Mesothelial cell of epicardium (in vitro differentiated cells): Measurements from ENCODE around the gene TMSB4X. TPM values are rescaled to one million over a fixed set of nuclear protein-coding genes. Genes with fewer than 3 reads are reported as not detected.
A peak's percentile ranks its signal among the peaks of the same experiment; 100 is the strongest.

Experiments
- DNase-seq, 2 experiments: peaks; one replicate each; pipeline ENCODE4 v3.0.0; 2021; ENCODE audit warnings: low spot score in 2 of 2; ENCODE audit not compliant: unreplicated experiment in 2 of 2
- H3K27ac Mint-ChIP-seq: 2 replicates; pipeline ENCODE4 v1.8.0; 2021; ENCODE audit warnings: mixed read lengths
- H3K27me3 Mint-ChIP-seq: 2 replicates; pipeline ENCODE4 v1.8.0; 2021; ENCODE audit warnings: low read depth, mixed read lengths
- H3K36me3 Mint-ChIP-seq: 2 replicates; pipeline ENCODE4 v1.8.0; 2021; ENCODE audit warnings: mixed read lengths
- H3K4me1 Mint-ChIP-seq: 2 replicates; pipeline ENCODE4 v1.8.0; 2021; ENCODE audit warnings: mixed read lengths
- H3K4me3 Mint-ChIP-seq: 2 replicates; pipeline ENCODE4 v1.8.0; 2021; ENCODE audit warnings: mild to moderate bottlenecking, moderate library complexity, mixed read lengths
- H3K9me3 Mint-ChIP-seq: 2 replicates; pipeline ENCODE4 v1.8.0; 2021; ENCODE audit warnings: mixed read lengths
- total RNA-seq: library from RNA; stranded (reverse); gene quantifications from 3 replicates; pipeline ENCODE4 v1.2.1, GENCODE V29; 2021
- TF ChIP-seq, protein P1 (sequence below): fragments of 200-600 bp; sonication (generic); IDR thresholded peaks from one replicate; pipeline ENCODE4 v1.5.0; 2021; ENCODE audit warnings: antibody characterized with exemption; ENCODE audit not compliant: unreplicated experiment

Gene TMSB4X
- total RNA-seq, 1 donor from 2014 or later = 2,121 TPM

- peak overlapping the region; percentile 22 for H3K27ac Mint-ChIP-seq
- no peak overlapping the region for H3K4me3 Mint-ChIP-seq
- no peak for DNase-seq
- H3K27me3 Mint-ChIP-seq = no peaks in the 10 kb centered on the region
- TF ChIP-seq, protein P1, sequence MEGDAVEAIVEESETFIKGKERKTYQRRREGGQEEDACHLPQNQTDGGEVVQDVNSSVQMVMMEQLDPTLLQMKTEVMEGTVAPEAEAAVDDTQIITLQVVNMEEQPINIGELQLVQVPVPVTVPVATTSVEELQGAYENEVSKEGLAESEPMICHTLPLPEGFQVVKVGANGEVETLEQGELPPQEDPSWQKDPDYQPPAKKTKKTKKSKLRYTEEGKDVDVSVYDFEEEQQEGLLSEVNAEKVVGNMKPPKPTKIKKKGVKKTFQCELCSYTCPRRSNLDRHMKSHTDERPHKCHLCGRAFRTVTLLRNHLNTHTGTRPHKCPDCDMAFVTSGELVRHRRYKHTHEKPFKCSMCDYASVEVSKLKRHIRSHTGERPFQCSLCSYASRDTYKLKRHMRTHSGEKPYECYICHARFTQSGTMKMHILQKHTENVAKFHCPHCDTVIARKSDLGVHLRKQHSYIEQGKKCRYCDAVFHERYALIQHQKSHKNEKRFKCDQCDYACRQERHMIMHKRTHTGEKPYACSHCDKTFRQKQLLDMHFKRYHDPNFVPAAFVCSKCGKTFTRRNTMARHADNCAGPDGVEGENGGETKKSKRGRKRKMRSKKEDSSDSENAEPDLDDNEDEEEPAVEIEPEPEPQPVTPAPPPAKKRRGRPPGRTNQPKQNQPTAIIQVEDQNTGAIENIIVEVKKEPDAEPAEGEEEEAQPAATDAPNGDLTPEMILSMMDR = no peak
- peaks cover 20% of the 10 kb centered on the region for H3K9me3 Mint-ChIP-seq
- H3K36me3 Mint-ChIP-seq = no peaks in the 10 kb centered on the region
- peaks cover 39% of the 10 kb centered on the region for H3K4me1 Mint-ChIP-seq
Measured at GRCh38 chrX:12997906-12998687, 23.2 kb downstream of the TMSB4X start.

DNA sequence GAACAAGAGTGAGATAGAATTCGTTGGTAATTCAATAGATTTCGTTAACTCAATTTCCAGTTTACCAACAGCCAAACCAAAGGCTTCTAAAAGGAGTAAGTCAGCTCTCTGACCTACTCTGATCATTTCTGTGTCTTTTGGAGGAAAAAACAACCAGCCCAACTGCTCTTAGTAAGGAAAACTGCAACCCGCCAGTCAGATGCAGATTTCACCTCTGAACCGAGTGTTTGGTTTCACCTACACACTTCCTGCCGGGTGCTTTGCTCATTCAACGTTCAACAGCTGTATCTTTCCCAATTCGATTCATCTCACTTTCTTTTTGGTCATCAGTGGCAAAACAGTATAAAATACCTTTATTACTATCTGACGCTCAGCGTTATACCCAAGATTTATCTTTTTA, 24.5 kb downstream of the TMSB4X start:
- Mint-ChIP-seq H3K27ac (peak overlapping the region; percentile 53), H3K4me3 (no peak overlapping the region), H3K36me3 (no peaks in the 10 kb centered on the region), H3K4me1 (peaks cover 31% of the 10 kb centered on the region), H3K9me3 (peaks cover 20% of the 10 kb centered on the region), H3K27me3 (no peaks in the 10 kb centered on the region)
- TF ChIP-seq, protein P1 = no peak
- no peak for DNase-seq

GRCh38 chrX:13000301-13000811, 25.4 kb downstream of the TMSB4X start:
- H3K27me3 Mint-ChIP-seq = no peaks in the 10 kb centered on the region
- H3K27ac Mint-ChIP-seq = peak overlapping the region; percentile 53
- peaks cover 30% of the 10 kb centered on the region for H3K4me1 Mint-ChIP-seq
- peaks cover 18% of the 10 kb centered on the region for H3K9me3 Mint-ChIP-seq
- no peak for DNase-seq
- no peak overlapping the region for H3K4me3 Mint-ChIP-seq
- no peaks in the 10 kb centered on the region for H3K36me3 Mint-ChIP-seq
- TF ChIP-seq, protein P1 = no peak

DNA sequence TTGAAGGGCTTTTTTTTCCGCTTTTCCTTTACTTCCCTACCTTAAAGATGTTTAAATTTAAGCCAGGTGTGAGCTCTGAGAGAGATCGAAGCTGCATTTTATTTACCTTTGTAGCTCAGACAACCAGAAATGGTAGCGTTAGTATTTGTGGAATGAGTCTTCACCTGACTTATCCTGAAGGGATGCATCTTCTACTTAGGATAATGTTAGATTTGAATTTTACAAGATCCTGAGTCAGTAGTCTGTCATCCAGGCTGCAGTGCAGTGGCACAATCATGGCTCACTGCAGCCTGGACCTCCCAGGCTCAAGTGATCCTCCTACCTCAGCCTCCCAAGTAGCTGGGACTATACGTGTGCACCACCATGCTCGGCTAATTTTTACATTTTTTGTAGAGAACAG, 26.2 kb downstream of the TMSB4X start:
- no peak for DNase-seq
- TF ChIP-seq, protein P1 = no peak
- H3K9me3 Mint-ChIP-seq = peaks cover 13% of the 10 kb centered on the region
- H3K36me3 Mint-ChIP-seq = no peaks in the 10 kb centered on the region
- peaks cover 31% of the 10 kb centered on the region for H3K4me1 Mint-ChIP-seq
- H3K27ac Mint-ChIP-seq = peak overlapping the region; percentile 37
- no peaks in the 10 kb centered on the region for H3K27me3 Mint-ChIP-seq
- no peak overlapping the region for H3K4me3 Mint-ChIP-seq

DNA sequence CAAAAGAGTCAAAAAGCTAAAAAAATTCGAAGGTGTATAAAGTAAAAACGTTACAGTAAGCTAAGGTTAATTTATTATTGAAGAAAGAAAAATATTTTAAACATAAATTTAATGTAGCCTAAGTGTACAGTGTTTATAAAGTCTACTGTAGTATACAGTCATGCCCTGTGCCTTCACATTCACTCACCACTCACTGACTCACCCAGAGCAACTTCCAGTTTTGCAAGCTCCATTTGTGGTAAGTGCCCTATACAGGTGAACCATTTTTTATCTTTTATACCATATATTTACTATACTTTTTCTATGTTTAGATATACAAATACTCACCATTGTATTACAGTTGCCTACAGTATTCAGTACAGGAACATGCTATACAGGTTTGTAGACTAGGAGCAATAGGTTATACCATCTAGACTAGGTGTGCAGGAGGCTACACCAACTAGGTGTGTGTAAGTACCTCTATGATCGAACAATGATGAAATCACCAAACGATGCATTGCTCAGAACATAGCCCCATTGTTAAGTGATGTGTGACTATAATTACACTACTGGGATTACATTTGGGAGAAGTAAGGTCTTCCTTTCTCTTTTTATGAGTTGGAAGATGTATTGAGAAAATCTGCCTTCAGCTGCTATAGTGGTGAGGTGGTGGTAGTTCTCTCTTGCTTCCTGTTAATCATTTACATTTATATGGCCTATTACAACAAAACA, 27.2 kb downstream of the TMSB4X start:
- Mint-ChIP-seq H3K27me3 (no peaks in the 10 kb centered on the region), H3K4me1 (peaks cover 31% of the 10 kb centered on the region), H3K4me3 (no peak overlapping the region), H3K36me3 (no peaks in the 10 kb centered on the region), H3K27ac (no peak overlapping the region), H3K9me3 (peaks cover 10% of the 10 kb centered on the region)
- DNase-seq = no peak
- TF ChIP-seq, protein P1 = no peak
